Left lung (tissue), 10 donors: Measurements from ENCODE around the gene SPCS1. TPM values are rescaled to one million over a fixed set of nuclear protein-coding genes. Genes with fewer than 3 reads are reported as not detected.

Experiments
- ATAC-seq: fragments of 200-7000 bp; cut with Tn5 transposase; one replicate; pipeline ENCODE4 v1.9.1; 2020; ENCODE audit warnings: moderate library complexity
- DNase-seq, 4 donors: peaks; one replicate each; pipeline ENCODE4 v3.0.0-alpha.2; 2013 to 2020
- H3K27ac ChIP-seq, 2 donors: fragments of 200-600 bp; sonication (generic) in 1 of 2; one replicate each; pipeline versions ENCODE4 v1.5.0 to v1.8.0; 2020 to 2021
- H3K27me3 ChIP-seq, 2 donors: fragments of 200-600 bp; sonication (generic) in 1 of 2; one replicate each; pipeline versions ENCODE4 v1.5.0 to v1.8.0; 2020 to 2021
- H3K36me3 ChIP-seq, 2 donors: fragments of 200-600 bp; sonication (generic) in 1 of 2; one replicate each; pipeline versions ENCODE4 v1.5.0 to v1.8.0; 2020 to 2021
- H3K4me1 ChIP-seq, 2 donors: fragments of 200-600 bp; one replicate each; pipeline ENCODE4 v1.8.0; 2021
- H3K4me3 ChIP-seq, 2 donors: fragments of 200-600 bp; sonication (generic) in 1 of 2; one replicate each; pipeline versions ENCODE4 v1.5.0 to v1.8.0; 2020 to 2021; ENCODE audit warnings: mild to moderate bottlenecking in 1 of 2
- H3K9me3 ChIP-seq, 2 donors: fragments of 200-600 bp; sonication (generic) in 1 of 2; one replicate each; pipeline versions ENCODE4 v1.5.0 to v1.8.0; 2020 to 2021
- CTCF ChIP-seq, 2 donors: fragments of 200-600 bp; sonication (generic) in 1 of 2; IDR thresholded peaks; one replicate each; pipeline versions ENCODE4 v1.5.0 to v1.8.0; 2021; ENCODE audit warnings: antibody characterized with exemption in 2 of 2
- intact Hi-C, 2 donors: fragments of 100-400 bp; cut with DNase I; formaldehyde crosslinking; loops; one replicate each; pipeline versions ENCODE4 v1.11.2 to v1.14.2; 2022
- polyA plus RNA-seq, 6 donors: library from polyadenylated mRNA; unstranded; fragments of 120-200 nt; gene quantifications; one replicate each; pipeline ENCODE4 v1.2.1, GENCODE V29; 2013; ENCODE audit not compliant: insufficient read length in 6 of 6
- total RNA-seq, 2 donors: library from RNA; stranded (reverse); fragmentation: NEBNext Ultra II Directional; extraction: Animal tissue kit (Norgen Biotek cat#: 25700); gene quantifications; one replicate each; pipeline ENCODE4 v1.2.1, GENCODE V29; 2021
- donor health status: DM: no; HTN: yes; CAD: no.
- donor health status: DM: no; HTN: no; CAD: no.

Gene SPCS1
- total and polyA plus RNA-seq, 8 donors: 94.5 to 128 (median 112) TPM

- no peak overlapping the region for H3K4me3 ChIP-seq
- TF ChIP-seq CTCF (IDR thresholded peaks at IDR 0.05): no peak
- peaks cover 0 to 12% of the 10 kb centered on the region in 2 donors for H3K4me1 ChIP-seq
- H3K36me3 ChIP-seq: peaks cover 0 to 8% of the 10 kb centered on the region in 2 donors
- DNase-seq (no peak), ATAC-seq (no peak)
- intact Hi-C loops: no loop called here
- no peaks in the 10 kb centered on the region for H3K9me3 ChIP-seq
- H3K27me3 ChIP-seq: no peaks in the 10 kb centered on the region
- H3K27ac ChIP-seq: no peak overlapping the region
These were observed 9.9 kb downstream of the SPCS1 start for GRCh38 chr3:52715714-52716305.

- Histone ChIP-seq H3K36me3 (no peaks in the 10 kb centered on the region), H3K4me3 (no peak overlapping the region)
- DNase-seq: no peak
These were observed 13.7 kb downstream of the SPCS1 start for GRCh38 chr3:52719618-52720017.

GRCh38 chr3:52721002-52721729, 15.3 kb downstream of the SPCS1 start:
- no peaks in the 10 kb centered on the region for H3K27me3 ChIP-seq
- peak; percentile 49 for ATAC-seq
- H3K36me3 ChIP-seq: no peaks in the 10 kb centered on the region
- no peak for TF ChIP-seq CTCF (IDR thresholded peaks at IDR 0.05)
- H3K9me3 ChIP-seq: no peaks in the 10 kb centered on the region
- peaks cover 0 to 29% of the 10 kb centered on the region in 2 donors for H3K4me1 ChIP-seq
- peak overlapping the region in 1 of 2 donors; percentile 66 for H3K27ac ChIP-seq
- intact Hi-C loops: no loop called here
- no peak overlapping the region for H3K4me3 ChIP-seq
- DNase-seq: no peak

More at GRCh38 chr3:52719618-52720017, 13.7 kb downstream of the SPCS1 start:
- intact Hi-C loops: no loop called here
- peaks cover 0 to 29% of the 10 kb centered on the region in 2 donors for H3K4me1 ChIP-seq
- TF ChIP-seq CTCF (IDR thresholded peaks at IDR 0.05): no peak
- no peak for ATAC-seq
- H3K27ac ChIP-seq: peak overlapping the region in 1 of 2 donors; percentile 66
- H3K27me3 ChIP-seq: no peaks in the 10 kb centered on the region
- H3K9me3 ChIP-seq: no peaks in the 10 kb centered on the region

GRCh38 chr3:52721730-52722008, 15.8 kb downstream of the SPCS1 start:
- ATAC-seq: no peak
- Histone ChIP-seq H3K36me3 (no peaks in the 10 kb centered on the region), H3K4me1 (peaks cover 0 to 29% of the 10 kb centered on the region in 2 donors), H3K9me3 (no peaks in the 10 kb centered on the region), H3K27me3 (no peaks in the 10 kb centered on the region), H3K27ac (peak overlapping the region in 1 of 2 donors; percentile 66), H3K4me3 (no peak overlapping the region)
- intact Hi-C loops: no loop called here
- TF ChIP-seq CTCF (IDR thresholded peaks at IDR 0.05): no peak
- DNase-seq: no peak

GRCh38 chr3:52722491-52722890, 16.6 kb downstream of the SPCS1 start:
- H3K9me3 ChIP-seq: no peaks in the 10 kb centered on the region
- ATAC-seq: no peak

More at GRCh38 chr3:52722491-52722890, 16.6 kb downstream of the SPCS1 start:
- no peak for DNase-seq
- Histone ChIP-seq H3K36me3 (peaks cover 0 to 1% of the 10 kb centered on the region in 2 donors), H3K27me3 (no peaks in the 10 kb centered on the region), H3K4me1 (peaks cover 0 to 29% of the 10 kb centered on the region in 2 donors), H3K4me3 (no peak overlapping the region), H3K27ac (no peak overlapping the region)
- no peak for TF ChIP-seq CTCF (IDR thresholded peaks at IDR 0.05)
- intact Hi-C loops: no loop called here
